Measurements from ENCODE around the gene DDX49. TPM values are rescaled to one million over a fixed set of nuclear protein-coding genes. Genes with fewer than 3 reads are reported as not detected.

The DDX49 gene
- total RNA-seq, 1 experiment from 2014 or later: 51.9 TPM

- no peak for TF ChIP-seq EGR1 (IDR thresholded peaks at IDR 0.05; ENCODE audit: low read depth)
- H3K4me1 ChIP-seq (ENCODE audit: control insufficient read depth in 1 of 2, insufficient read depth in 2 of 2, low read length in 2 of 2): no peaks in the 10 kb centered on the region
- no peaks in the 10 kb centered on the region for H3K27me3 ChIP-seq (ENCODE audit: insufficient read depth, low read length)
- H3K9me3 ChIP-seq (ENCODE audit: control insufficient read depth in 1 of 2, insufficient read depth in 1 of 2, low read depth in 1 of 2, low read length in 2 of 2): peaks cover 0 to under 1% of the 10 kb centered on the region in 2 experiments; a peak in 1 of 4 replicates
- no peaks in the 10 kb centered on the region for H4K20me1 ChIP-seq (ENCODE audit: insufficient read depth)
- H2AFZ ChIP-seq (ENCODE audit: low read depth, low read length, poor library complexity, severe bottlenecking): no peak overlapping the region
- peaks cover 13 to 17% of the 10 kb centered on the region in 2 experiments; a peak in 3 of 4 replicates for H3K36me3 ChIP-seq (ENCODE audit: control insufficient read depth in 1 of 2, insufficient read depth in 2 of 2, low read length in 2 of 2)
- no peak for ATAC-seq
- ChIA-PET CTCF (no interaction called here), POLR2A (no interaction called here), RAD21 (ENCODE audit: low non-redundant PET in 1 of 2, low total read pairs in 2 of 2, uncharacterized antibody in 2 of 2, unreplicated experiment in 2 of 2) (no interaction called here)
- no TSS peak for BruUV-seq (replicated peaks)
- no peak overlapping the region for H3K27ac ChIP-seq (ENCODE audit: low read depth, low read length)
- H3K4me3 ChIP-seq (replicated peaks in 1 of 2; ENCODE audit: low read depth in 1 of 2, low read length in 2 of 2): no peak overlapping the region
- intact Hi-C loops (cut with micrococcal nuclease): no loop called here
- H3K9me2 ChIP-seq (ENCODE audit: insufficient read depth): no peaks in the 10 kb centered on the region
- no peak for DNase-seq (ENCODE audit: low read depth, low spot score)
- no peak overlapping the region for H3K4me2 ChIP-seq (ENCODE audit: low read length)
- H3K79me2 ChIP-seq (ENCODE audit: insufficient read depth, low read length): no peaks in the 10 kb centered on the region; the same call in 1 of the 2 replicates
- no peak overlapping the region for H3K9ac ChIP-seq (ENCODE audit: low read length)
Measured at GRCh38 chr19:18871543-18871942, 48.0 kb upstream of the DDX49 start.

GRCh38 chr19:18875726-18876125 lies 43.8 kb upstream of the DDX49 start:
- peaks cover 0 to 9% of the 10 kb centered on the region in 2 experiments; a peak in 1 of 4 replicates for H3K9me3 ChIP-seq (ENCODE audit: control insufficient read depth in 1 of 2, insufficient read depth in 1 of 2, low read depth in 1 of 2, low read length in 2 of 2)
- H4K20me1 ChIP-seq (ENCODE audit: insufficient read depth): no peaks in the 10 kb centered on the region
- H3K4me1 ChIP-seq (ENCODE audit: control insufficient read depth in 1 of 2, insufficient read depth in 2 of 2, low read length in 2 of 2): peaks cover 5 to 9% of the 10 kb centered on the region in 2 experiments; a peak in 2 of 4 replicates
- no peak for ATAC-seq
- no peak overlapping the region for H3K4me2 ChIP-seq (ENCODE audit: low read length)
- intact Hi-C loops (cut with micrococcal nuclease): no loop called here
- H3K36me3 ChIP-seq (ENCODE audit: control insufficient read depth in 1 of 2, insufficient read depth in 2 of 2, low read length in 2 of 2): no peaks in the 10 kb centered on the region
- ChIA-PET POLR2A (no interaction called here), CTCF (no interaction called here), RAD21 (ENCODE audit: low non-redundant PET in 1 of 2, low total read pairs in 2 of 2, uncharacterized antibody in 2 of 2, unreplicated experiment in 2 of 2) (interaction anchor here in 1 of 2 experiments (0.6 kb wide), 1 partner anchor 108 kb away, joined by 3 read pairs; no protein-coding TSS in a partner anchor)
- no peaks in the 10 kb centered on the region for H3K27me3 ChIP-seq (ENCODE audit: insufficient read depth, low read length)
- no peak overlapping the region for H2AFZ ChIP-seq (ENCODE audit: low read depth, low read length, poor library complexity, severe bottlenecking)
- H3K9me2 ChIP-seq (ENCODE audit: insufficient read depth): no peaks in the 10 kb centered on the region
- H3K4me3 ChIP-seq (replicated peaks in 1 of 2; ENCODE audit: low read depth in 1 of 2, low read length in 2 of 2): no peak overlapping the region
- no peaks in the 10 kb centered on the region for H3K79me2 ChIP-seq (ENCODE audit: insufficient read depth, low read length)
- H3K9ac ChIP-seq (ENCODE audit: low read length): no peak overlapping the region
- TF ChIP-seq ZBTB33 (IDR thresholded peaks at IDR 0.05; ENCODE audit: extremely low read depth, insufficient replicate concordance, low read length) (no peak), EGR1 (IDR thresholded peaks at IDR 0.05; ENCODE audit: low read depth) (no peak), ZFX (IDR thresholded peaks at IDR 0.05) (no peak), EZH2 (IDR thresholded peaks at IDR 0.05) (no peak), SRF (IDR thresholded peaks at IDR 0.05; ENCODE audit: low read depth) (no peak), REST (IDR thresholded peaks at IDR 0.05; ENCODE audit: low read depth) (no peak), JUND (IDR thresholded peaks at IDR 0.05) (no peak), ZNF274 (IDR thresholded peaks at IDR 0.05; ENCODE audit: low read depth, low read length) (no peak), TCF7L2 (IDR thresholded peaks at IDR 0.05; ENCODE audit: borderline replicate concordance, extremely low read depth, insufficient read depth, insufficient read length) (no peak), SIN3A (IDR thresholded peaks at IDR 0.05; ENCODE audit: low read depth) (no peak), CTCF (IDR thresholded peaks at IDR 0.05 in 2 of 3, conservative IDR thresholded peaks at IDR 0.05 in 1 of 3; ENCODE audit: borderline replicate concordance in 1 of 3, insufficient read depth in 1 of 3, low read depth in 2 of 3, low read length in 2 of 3) (no peak), CEBPB (IDR thresholded peaks at IDR 0.05; ENCODE audit: low read depth) (no peak)
- H3K27ac ChIP-seq (ENCODE audit: low read depth, low read length): no peak overlapping the region
- DNase-seq (ENCODE audit: low read depth, low spot score): no peak
- BruUV-seq (replicated peaks): no TSS peak

Measured in HCT116 (cell line).